NCI-H460 (cell line): ENCODE results near the gene APP. TPM values are rescaled to one million over a fixed set of nuclear protein-coding genes. Genes with fewer than 3 reads are reported as not detected.
"Not testable (repeated sequence)": the region's sequence is repeated elsewhere in the genome, so short reads cannot be mapped to it uniquely, and the experiment has no call there.

Experiments used
- DNase-seq: peaks from one replicate; pipeline ENCODE4 v3.0.0-alpha.2; 2016; ENCODE audit warnings: low read depth; ENCODE audit errors: extremely low read depth
- total RNA-seq: library from RNA; depleted of rRNA; stranded (reverse); fragments of >200 nt; shearing (Covaris generic); gene quantifications from 2 replicates; pipeline ENCODE4 v1.2.3, GENCODE V29; 2014

The APP gene
- total RNA-seq, 1 experiment from 2014 or later: 320 TPM

GRCh38 chr21:26165331-26165730, 5.2 kb downstream of the APP start:
- DNase-seq: no peak

DNA sequence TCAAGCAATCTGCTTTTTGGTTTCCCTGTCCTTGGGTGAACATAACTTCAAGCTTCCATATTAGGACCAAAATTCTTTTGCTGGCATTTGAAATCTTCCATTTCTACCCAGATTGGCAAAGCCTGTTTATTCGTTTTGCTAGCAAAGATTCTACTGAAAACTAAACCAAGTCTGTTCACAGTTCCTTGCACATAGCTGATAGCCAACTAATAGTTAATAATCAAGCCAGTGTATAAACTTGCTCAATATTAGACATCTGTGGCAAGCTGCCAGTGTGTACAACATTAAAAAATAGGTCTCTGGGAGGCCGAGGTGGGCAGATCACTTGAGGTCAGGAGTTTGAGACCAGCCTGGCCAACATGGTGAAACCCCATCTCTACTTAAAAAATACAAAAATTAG, 6.3 kb downstream of the APP start:
- no peak for DNase-seq

DNA sequence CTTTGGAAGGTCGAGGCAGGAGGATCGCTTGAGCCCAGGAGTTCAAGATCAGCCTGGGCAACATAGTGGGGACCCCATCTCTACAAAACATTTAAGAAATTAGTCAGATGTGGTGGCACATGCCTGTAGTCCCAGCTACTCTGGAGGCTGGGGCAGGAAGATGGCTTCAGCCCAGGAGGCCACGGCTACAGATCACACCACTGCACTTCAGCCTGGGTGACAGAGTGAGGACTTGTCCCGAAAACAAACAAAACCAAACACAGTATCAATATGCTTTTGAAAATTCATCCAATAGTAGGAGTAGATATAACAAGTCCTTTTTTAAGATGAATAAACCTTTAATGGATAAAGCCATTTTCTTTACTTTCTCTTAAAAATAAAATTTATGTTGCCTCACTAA, 8.5 kb downstream of the APP start:
- no peak for DNase-seq

GRCh38 chr21:26159869-26160268, 10.7 kb downstream of the APP start:
- no peak for DNase-seq

- no peak for DNase-seq
Observed at GRCh38 chr21:26157801-26158200, 12.8 kb downstream of the APP start.

- no peak for DNase-seq
Observed at GRCh38 chr21:26154753-26155152, 15.8 kb downstream of the APP start.

- no peak for DNase-seq
Observed at GRCh38 chr21:26153758-26154157, 16.8 kb downstream of the APP start.

- no peak for DNase-seq
Observed at GRCh38 chr21:26148840-26149354, 21.7 kb downstream of the APP start.

GRCh38 chr21:26148071-26148839, 22.3 kb downstream of the APP start:
- DNase-seq: no peak

- DNase-seq: no peak
Observed at GRCh38 chr21:26147535-26147934, 23.0 kb downstream of the APP start.

DNA sequence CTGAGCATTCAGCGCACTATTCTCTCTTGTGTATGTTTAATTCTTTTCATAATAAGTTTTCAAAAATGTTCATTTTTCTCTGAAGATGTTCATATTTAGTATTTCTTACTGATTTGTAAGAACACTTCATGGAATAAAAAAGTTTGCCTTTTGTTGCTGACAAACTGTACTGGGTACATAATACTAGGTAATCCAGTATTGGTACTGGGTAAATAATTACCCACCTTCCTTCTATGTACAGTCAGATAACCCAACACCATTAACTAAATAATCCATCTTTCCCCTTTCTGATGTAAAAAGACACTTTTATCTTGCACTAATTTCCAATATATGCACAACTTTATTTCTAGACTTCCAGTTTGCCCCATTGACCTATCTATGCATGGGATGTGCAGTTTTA, 23.9 kb downstream of the APP start:
- no peak for DNase-seq

DNA sequence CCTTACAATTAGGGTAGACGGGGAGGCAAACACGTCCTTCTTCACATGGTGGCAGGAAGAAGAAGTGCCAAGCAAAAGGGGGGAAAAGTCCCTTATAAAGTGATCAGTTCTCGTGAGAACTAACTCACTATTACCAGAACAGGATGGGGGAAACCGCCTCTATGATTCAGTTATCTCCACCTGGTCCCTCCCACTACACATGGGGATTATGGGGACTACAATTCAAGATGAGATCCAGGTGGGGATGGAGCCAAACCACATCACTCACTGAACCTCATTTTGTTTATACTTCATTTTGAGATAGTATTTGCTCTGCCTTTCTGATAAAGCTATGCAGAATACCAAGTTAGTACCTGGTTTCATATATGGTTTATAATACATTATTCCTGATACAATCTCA, 26.5 kb downstream of the APP start:
- DNase-seq: no peak

DNA sequence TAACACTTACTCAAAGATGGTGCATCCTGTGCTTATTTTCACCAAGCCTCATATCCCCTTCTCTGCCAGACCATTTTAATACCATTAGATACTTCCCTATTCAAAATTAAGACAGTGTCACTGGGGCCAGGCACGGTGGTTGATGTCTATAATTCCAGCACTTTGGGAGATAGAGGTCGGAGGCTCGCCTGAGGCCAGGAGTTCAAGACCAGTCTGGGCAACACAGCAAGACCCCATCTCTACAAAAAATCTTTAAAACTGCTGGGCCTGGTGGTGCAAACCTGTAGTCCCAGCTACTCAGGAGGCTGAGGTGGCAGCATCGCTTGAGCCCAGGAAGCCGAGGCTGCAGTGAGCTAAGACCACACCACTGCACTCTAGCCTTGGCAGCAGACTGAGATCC, 28.2 kb downstream of the APP start:
- DNase-seq: no peak

- DNase-seq: no peak
Observed at GRCh38 chr21:26140926-26141325, 29.6 kb downstream of the APP start.

DNA sequence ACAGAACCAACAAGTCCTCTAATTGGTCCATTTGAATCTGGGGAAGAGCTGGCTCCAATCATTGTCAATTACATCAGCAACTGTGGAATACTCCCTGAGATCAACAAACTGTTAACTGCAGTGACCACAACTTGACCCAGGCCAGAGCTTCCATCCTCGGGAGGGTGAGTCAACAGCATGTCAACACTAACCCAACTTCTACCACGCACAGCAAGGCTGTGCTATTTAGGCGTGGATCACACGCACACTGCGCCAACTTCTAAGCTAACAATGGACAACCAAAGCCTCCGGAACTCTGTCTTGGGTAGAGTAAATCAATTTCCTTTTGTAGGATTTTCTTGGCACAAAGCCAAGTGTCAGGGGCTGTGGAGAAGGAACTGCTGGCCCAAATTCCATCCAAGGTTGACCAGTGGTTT, 30.4 kb downstream of the APP start:
- peak; percentile 89 for DNase-seq

DNA sequence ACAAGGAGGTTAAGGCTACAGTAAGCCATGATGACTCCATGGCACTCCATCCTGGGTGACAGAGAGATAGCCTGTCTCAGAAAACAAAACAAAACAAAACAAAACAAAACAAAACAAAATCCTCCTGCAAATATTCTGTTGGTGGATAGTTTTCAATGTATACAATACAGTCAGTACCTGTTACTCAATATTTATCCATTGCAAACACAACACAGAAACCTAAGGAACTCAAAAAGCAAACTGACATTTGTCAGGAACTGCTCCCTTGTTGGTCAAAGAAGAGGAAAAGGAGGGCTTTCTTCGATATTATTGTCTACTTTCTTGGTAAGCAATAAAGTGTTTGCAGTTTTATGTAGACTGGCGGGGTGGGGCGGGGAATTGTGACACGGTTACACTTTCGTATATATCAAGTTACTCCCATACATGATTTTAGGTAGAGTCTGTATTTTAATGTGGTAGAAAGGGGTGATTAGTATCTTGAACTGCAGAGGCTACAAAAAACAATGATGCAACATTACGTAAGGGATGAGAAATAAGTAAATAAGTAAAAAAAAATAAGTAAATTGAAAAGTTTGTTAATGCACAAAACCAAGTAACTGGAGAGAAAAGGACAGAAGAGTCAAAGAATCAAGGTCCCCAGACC, 31.8 kb downstream of the APP start:
- peak; percentile 32 for DNase-seq

DNA sequence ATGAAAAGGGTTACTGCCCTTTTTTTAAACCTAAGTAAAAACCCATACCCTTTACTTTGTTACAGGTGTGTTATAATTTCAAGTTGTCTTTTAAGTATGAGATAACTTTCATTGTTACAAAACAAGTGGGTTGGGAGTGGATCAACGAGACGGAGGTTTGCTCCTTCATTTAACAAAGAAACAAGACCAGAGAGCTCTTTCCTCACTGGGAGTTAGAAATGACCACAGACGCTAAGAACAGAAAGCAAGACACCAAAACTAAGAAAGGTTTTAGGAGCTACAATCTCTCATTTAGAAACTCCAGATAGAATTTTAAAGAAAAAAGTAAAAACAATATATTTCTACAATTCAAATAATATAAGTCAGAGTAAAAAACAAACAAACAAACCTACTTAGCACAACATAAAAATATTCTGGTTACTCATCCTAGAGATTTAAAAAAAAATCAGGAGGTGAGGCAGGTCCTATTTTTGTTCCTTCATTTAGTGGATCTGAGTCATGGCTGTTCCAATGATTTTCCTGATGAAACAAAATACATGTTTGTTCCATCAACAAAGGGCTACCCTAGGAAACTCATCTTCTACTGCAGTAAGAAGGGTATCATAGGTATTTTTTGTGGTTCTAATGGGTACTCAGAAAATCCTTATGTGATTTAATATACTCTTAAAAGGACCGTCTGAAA, 33.0 kb downstream of the APP start:
- DNase-seq: no peak

DNA sequence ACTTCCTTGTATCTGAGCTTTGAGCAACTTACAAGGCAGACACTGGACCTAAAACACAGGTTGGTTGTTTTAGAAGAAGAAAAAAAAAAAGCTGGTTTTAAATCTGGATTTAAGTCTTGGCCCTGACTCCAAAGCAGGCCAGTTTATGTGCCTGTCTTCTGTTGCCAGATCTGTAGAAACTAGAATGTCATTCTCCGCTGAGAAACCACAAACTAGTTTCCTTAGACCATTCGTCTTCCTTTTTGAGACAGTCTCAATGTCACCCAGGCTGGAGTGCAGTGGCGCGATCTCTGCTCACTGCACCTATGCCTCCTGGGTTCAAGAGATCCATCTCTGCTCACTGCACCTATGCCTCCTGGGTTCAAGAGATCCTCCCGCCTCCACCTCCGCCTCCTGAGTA, 33.9 kb downstream of the APP start:
- no peak for DNase-seq

DNA sequence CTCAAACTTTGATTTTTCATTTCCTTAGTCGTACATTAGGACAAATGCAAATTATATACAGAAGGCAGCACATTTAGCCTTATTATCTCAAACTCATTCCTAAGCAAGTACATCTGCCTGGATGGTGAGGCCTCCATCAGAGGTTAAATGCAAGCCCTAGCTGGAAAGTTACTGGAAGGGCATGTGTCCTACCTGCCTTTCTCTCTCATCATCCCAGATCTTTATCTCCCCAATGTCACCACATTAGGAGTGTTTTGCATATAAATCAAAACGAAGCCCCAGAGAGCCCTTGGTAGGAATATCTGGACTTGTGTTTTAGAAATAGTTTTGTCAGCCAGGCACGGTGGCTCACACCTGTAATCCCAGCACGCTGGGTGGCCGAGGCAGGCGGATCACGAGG, 35.0 kb downstream of the APP start:
- DNase-seq: no peak

DNA sequence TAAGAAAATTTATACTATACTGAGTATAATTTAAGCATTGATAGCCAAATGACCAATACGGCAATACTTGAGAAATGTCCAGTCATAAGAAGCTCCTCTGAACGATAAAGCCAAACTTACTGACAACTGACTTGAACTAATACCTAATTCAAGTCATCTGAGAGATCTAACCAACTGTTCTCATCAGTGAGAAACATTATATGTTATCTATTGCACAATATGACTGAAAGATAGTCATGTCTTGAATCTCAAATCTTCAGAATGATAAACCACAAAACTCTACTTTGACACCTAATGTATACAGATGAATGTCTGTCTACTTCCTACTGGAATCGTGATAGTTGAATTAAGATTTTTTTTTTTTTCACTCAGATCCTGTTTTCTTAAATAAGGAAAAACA, 39.0 kb downstream of the APP start:
- no peak for DNase-seq

- DNase-seq: not testable (repeated sequence)
Observed at GRCh38 chr21:26131053-26131452, 39.5 kb downstream of the APP start.
